Measurements from ENCODE around the gene CHCHD3. TPM values are rescaled to one million over a fixed set of nuclear protein-coding genes. Genes with fewer than 3 reads are reported as not detected.

Gene CHCHD3
- total RNA-seq, 4 donors from 2014 or later, result 27.9 to 39.0 (median 34.5) TPM

- TF ChIP-seq CTCF (IDR thresholded peaks at IDR 0.05), result no peak
- intact Hi-C loops (cut with DNase I; ENCODE audit: low total_unique reads), result no loop called here
- no peak overlapping the region for H3K4me3 ChIP-seq (ENCODE audit: low read depth, poor library complexity, severe bottlenecking)
- 88% methylated on average over 4 of the region's 4 CpGs for WGBS, 2 donors
- DNase-seq (ENCODE audit: low spot score in 2 of 2), result no peak
Measured at GRCh38 chr7:133064082-133064820, 17.6 kb downstream of the CHCHD3 start.

DNA sequence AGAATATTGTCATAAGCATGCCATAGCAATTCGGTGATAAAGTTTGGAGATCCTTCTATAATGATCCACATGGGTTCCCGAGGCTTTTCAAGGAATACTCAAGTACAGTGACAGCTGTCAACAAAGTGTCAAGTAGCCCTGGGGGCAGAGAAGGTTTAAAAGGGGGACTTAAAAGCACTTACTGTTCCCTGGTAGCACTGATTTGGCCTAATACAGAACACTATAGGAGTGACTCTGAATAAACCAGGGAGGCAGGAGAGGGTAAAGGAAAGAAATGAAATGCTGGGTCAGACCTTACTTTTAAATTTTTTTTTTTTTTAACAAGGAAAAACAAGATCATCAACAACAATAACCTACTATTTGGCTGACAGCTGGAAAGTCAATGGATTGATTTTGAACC, 20.1 kb downstream of the CHCHD3 start:
- H3K4me3 ChIP-seq (ENCODE audit: low read depth, poor library complexity, severe bottlenecking), result no peak overlapping the region
- intact Hi-C loops (cut with DNase I; ENCODE audit: low total_unique reads), result no loop called here
- TF ChIP-seq POLR2A (IDR thresholded peaks at IDR 0.05) (no peak), CTCF (IDR thresholded peaks at IDR 0.05) (no peak)
- DNase-seq (ENCODE audit: low spot score in 2 of 2), result no peak
- 90 to 93% methylated on average over 2 of the region's 2 CpGs for WGBS, 2 donors

- no peak overlapping the region for H3K4me3 ChIP-seq (ENCODE audit: low read depth, poor library complexity, severe bottlenecking)
- no peak for TF ChIP-seq CTCF (IDR thresholded peaks at IDR 0.05)
- no peak for TF ChIP-seq POLR2A (IDR thresholded peaks at IDR 0.05)
- DNase-seq (ENCODE audit: low spot score in 2 of 2), result no peak
- intact Hi-C loops (cut with DNase I; ENCODE audit: low total_unique reads), result no loop called here
- 90 to 96% methylated on average over 2 of the region's 2 CpGs for WGBS, 2 donors
Measured at GRCh38 chr7:133061357-133061756, 20.5 kb downstream of the CHCHD3 start.

DNA sequence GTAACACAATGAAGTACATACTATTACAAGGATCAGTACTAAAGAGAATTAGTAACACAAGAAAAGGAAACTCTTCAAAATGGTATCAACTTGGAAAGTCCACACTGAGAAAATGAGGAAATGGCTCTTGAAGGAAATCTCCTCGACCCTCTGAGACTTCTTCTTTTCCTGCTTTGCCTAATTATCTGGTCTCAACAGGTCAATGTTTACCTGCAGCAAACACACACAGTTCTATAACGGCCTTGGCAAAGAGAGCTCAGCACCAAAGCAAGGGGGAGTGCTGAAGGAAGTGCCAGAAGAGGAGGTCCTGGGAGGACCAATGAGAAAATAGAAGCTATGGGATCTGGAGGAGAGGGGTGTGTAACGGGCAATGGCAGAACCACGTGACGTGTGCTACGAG, 21.9 kb downstream of the CHCHD3 start:
- no peak for DNase-seq (ENCODE audit: low spot score in 2 of 2)
- 86 to 92% methylated on average over 6 of the region's 6 CpGs for WGBS, 2 donors
- no peak for TF ChIP-seq CTCF (IDR thresholded peaks at IDR 0.05)
- TF ChIP-seq POLR2A (IDR thresholded peaks at IDR 0.05), result no peak
- no peak overlapping the region for H3K4me3 ChIP-seq (ENCODE audit: low read depth, poor library complexity, severe bottlenecking)
- intact Hi-C loops (cut with DNase I; ENCODE audit: low total_unique reads), result no loop called here

- no peak overlapping the region for H3K4me3 ChIP-seq (ENCODE audit: low read depth, poor library complexity, severe bottlenecking)
- WGBS, 2 donors, result 94 to 96% methylated on average over 6 of the region's 6 CpGs
- intact Hi-C loops (cut with DNase I; ENCODE audit: low total_unique reads), result no loop called here
- DNase-seq (ENCODE audit: low spot score in 2 of 2), result no peak
- no peak for TF ChIP-seq POLR2A (IDR thresholded peaks at IDR 0.05)
- TF ChIP-seq CTCF (IDR thresholded peaks at IDR 0.05), result no peak
Measured at GRCh38 chr7:133059263-133059662, 22.6 kb downstream of the CHCHD3 start.

Measured in lower leg skin (tissue), 4 donors.